ENCODE results near the gene SLC12A8.

The SLC12A8 gene

DNA sequence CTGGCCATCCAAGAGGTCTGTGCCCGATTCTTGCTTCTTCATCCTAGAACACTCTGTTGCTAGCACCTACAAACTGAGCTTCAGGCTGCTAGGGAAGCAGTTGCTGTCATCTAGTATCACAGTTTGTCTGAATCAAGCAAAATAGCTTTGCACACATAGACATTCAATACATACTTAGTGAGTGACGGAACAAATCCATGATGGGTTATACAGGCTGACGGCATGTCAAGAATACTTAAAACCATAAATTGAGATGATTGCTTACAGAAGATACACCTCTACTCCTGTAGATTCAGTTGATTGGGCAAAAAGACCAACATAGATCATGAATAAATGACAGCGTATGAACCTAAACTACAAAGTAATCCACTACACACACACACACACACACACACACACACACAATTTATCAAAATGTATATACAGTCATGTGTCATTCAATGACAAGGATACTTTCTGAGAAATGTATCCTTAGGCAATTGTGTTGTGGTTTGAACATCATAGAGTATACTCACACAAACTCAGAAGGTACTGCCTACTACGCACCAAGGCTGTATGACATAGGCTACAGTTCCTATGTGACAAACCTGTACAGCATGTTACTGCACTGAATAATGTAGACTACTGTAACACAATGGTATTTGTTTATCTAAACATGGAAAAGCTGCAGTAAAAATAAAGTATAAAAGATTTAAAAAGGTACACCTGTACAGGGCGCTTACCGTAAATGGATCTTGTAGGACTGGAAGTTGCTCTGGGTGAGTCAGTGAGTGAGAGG, 142.4 kb downstream of the SLC12A8 start:
- no peak for DNase-seq

DNA sequence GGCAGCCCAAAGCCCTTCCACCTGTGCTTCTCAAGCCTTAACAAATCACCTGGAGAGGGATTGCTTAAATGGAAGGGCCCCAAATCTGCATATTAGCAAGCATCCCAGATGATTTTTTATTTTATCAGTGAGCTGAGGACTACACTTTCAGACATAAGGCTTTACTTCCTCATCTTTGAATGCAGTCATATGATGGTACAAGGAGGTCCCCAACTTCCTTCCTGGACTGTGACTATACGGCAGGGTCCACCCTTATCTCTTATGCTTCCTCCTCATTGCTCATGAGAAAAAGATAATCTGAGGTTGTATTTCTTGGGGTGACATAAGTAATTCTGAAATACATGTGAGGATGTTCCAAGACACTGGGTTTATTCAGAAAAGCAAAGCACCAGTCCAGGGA, 143.1 kb downstream of the SLC12A8 start:
- DNase-seq: no peak

DNA sequence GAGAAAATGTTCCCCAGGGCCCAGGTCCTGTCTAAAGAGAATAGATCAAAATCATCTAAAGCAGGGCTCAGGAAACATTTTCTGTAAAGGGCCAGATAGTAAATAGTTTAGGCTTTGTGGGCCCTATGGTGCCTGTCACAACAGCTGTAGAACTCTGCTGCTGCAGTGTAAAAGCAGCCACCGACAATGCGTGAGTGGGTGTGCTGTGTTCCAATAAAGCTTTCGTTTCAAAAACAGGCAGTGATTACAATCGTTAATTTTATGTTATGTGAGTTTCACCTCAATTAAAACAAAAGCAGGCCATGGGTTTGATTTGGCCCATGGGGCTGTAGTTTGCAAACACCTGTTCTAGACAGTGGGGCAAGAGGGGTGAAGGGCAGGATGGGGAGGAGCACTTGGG, 144.3 kb downstream of the SLC12A8 start:
- no peak for DNase-seq

DNA sequence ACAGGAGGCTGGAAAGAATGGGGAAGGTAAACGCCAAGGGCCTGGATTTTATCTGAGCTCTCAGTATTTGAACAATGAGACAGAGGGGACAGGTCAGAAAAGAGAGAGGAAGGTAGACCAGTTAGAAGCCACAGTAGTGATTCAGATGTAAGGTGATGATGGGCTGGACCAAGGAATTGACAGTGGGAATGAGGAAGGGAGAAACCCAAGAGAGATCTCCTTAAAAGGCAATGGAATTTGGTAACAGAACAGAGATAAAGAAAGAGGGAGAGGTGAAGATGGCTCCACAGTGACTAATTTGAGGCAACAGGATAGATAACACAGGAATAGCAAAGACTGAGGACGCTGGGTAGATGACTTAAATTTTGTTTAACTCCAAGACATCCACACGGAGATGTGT, 145.3 kb downstream of the SLC12A8 start:
- no peak for DNase-seq

DNA sequence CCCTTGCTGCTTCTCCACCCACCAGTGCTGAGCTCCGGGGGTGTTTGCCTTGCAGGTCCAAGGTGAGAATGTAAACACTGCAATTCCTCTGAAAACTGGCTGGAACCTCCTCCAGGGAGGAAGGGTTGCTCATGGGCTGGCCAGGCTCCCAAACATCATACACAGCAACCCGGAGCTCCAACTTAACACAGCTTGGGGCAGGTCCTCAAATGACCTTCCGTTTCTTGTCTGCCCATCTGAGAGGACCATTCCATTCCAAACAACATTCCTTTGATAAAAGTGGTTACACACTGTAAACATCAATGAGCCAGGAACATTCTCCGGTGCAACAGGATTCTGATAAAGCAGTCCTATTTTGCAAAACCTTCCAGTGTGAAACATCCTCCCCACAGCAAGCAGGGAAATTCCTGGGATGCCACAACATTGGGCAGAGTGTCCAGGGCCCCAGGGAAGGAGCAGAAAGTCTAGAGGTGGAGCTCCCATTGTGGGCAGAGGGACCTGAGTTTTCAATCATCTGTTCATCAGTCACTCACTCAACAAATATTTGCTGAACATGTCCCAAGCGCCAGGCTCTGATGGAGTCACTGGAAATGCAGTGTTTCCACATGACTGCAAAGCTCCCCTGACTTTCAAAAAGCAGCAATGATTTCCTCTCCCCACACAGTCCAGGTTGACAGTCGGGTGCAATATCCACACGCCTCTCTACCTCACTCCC, 149.5 kb downstream of the SLC12A8 start:
- DNase-seq: no peak

DNA sequence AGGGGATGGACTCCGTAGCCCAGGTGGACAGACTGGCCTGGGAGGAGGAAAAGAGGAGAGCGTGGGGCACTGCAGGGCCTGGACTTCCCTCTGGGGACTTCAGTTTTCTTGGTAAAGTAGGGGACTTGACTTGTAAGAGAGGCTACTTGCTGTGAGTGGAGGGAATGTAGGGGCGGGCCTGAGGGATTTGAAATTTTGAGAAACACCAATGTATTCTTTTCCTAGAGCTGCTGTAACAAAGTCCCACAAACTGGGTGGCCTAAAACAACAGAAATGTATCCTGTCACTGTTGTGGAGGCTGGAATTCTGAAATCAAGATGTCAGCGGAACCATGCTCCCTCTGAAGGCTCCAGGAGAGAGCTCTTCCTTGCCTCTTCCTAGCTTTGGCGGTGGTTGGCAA, 150.9 kb downstream of the SLC12A8 start:
- DNase-seq: no peak

DNA sequence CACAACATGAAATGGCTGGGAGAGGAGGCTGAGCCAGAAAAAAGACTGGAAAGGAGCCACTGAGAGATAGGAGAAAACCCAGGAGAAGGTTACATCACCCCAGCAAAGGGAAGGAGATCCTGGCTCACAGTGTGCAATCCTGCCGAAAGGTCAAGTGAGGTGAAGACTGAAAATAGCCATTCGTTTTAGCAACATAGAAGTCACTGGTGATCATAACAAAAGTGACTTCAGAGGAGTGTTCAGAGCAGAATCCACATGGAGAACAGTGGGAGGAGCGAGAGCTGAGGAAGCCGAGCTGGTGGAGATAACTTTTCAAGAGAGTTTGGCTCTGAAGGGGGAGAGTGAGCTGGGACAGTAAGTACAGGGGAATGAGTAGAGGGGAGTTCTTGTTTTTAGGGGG, 151.4 kb downstream of the SLC12A8 start:
- DNase-seq: no peak

DNA sequence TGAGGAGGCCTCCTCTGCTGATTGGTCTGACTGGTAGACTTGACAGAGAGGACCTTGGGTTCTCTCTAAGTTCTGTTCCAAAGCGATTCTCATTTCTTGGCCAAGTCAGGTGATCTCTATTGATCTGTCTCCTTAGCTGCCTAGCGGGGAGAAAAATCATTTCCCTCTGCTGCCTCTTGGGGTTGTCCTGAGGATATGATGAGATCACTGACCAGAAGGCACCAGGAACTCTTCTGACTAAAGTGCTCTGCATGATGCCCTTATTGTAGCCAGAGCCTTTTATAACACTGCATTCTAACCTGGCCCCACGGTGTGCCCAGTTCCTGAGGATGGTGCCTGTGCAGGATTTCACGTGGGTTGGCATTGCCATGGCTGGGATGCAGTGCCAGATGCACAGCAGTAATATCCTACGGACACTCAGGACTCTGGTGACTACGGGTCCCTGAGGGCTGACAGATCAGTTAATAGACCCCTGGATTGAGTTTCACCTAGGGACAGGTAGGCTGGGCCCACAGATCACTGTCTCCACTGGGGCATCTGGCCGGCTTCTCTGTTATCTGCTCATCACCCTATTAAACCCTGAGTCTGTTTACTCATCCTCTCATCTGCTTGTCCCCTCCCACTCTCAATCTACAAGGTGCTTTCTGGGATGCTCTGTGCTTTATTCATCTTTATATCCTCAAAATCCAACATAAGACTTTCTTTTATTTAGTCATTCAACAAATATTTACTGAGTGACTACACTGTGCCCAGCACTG, 152.9 kb downstream of the SLC12A8 start:
- DNase-seq: no peak

DNA sequence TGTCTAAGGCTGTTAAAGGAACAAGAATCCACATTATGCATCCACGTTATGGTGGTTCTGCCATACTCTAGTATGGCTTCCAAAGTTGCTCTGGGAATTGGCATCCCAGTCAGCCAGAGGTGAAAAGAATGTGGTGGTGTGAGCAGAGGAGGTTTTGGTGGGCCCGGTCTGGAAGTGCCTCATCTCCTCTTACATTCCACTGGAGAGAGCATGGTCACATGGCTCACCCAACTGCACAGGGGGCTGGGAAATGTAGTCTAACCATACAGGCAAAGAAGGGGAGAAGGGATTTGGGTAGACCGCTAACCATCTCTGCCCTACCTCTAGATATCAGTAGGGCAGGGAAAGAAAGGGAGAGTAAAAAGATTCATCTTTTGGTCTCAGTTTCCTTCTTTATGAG, 153.6 kb downstream of the SLC12A8 start:
- no peak for DNase-seq

DNA sequence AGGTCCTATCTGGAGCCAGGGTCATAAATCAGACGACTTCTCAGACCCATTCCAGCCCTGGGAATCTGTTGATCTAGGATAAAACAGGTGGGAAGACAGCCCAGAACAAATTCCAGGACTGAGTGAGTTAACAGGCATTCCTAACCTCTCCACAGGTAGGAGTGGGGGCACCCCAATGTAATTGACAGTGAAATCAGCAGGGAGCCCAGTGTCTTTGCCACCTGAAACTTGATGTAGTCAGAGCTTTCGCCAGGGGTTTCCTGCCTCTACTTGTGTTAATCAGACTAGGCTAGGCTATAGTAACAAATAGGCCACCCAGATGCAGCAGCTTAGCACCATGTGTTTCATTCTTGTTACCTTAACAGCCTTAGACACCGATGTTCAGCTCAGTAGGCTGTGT, 154.0 kb downstream of the SLC12A8 start:
- DNase-seq: no peak

DNA sequence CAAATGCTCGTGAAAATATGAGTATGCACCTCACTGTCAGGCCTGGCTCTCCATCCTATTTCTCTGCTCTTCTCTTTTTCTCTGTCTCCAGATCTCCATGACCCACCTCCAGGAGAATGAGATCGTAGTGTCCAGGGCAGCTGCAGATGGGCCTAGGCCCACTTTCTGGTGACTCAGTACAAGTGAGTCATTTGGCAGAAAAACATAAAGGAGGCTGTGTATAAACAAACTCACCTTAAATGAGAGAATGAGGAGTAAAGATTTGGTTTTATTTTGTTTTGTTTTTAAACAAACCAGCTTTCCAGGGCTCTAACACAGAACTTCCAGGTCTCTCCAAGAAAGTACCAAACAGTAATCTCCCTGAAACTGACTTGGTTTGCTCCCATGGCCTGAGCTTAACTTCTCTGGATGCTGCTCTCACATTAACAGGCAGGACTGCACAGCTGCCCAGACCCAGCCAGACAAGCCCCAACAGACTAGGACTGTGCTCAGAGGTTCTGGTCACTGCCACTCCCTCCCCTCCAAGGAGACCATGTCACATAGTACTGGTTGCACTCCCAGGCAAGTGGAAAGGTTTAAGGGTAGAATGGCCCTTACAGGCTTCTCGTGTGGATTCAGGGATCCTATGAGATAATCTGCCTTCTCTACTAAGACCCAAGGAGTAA, 155.2 kb downstream of the SLC12A8 start:
- DNase-seq: no peak

DNA sequence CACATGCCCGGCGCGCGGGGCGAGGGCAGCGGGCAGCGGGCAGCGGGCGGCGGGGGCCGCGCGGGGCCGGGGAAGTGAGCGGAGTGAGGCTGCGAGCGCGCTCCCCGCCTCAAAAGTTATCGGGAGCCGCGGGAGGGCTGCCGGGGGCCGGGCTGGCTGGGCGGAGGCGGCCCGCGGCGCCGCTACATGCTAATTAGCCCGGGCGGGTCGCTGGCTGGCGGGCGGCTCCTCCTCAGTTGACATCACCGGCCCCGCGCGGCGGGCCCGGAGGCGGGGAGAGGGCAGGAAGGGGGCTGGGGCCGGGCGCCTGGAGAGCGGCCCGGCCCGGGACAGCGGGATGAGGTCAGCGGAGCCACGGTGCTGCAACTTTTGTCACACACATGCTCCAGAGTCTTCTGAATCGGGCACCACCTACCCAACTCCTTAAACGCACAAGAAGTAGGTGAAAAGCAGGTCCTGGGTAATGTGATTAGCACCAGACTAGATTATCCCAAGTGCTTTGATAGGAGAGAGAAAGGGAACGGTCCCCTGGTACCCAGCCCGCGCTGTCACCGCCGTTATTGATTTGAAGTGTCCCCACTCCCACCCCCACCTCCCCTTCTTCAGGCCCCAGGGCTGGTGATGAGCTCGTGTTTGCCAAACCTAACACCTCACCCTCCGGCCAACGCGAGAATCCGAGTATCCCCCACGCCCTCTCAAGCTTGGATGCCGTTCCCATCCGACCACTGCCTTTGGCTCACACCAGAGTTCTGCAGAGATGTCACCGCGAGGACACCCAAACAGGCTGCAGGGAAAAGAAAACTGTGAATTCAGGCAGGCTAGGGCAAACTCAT, 156.4 kb downstream of the SLC12A8 start, which contains the start of gene HEG1:
HEG1 (minus strand) TSS at position 85 of the 833 bp plus-strand sequence. CDS start 107 bp downstream, outside the sequence.
- peak; percentile 49 for DNase-seq

DNA sequence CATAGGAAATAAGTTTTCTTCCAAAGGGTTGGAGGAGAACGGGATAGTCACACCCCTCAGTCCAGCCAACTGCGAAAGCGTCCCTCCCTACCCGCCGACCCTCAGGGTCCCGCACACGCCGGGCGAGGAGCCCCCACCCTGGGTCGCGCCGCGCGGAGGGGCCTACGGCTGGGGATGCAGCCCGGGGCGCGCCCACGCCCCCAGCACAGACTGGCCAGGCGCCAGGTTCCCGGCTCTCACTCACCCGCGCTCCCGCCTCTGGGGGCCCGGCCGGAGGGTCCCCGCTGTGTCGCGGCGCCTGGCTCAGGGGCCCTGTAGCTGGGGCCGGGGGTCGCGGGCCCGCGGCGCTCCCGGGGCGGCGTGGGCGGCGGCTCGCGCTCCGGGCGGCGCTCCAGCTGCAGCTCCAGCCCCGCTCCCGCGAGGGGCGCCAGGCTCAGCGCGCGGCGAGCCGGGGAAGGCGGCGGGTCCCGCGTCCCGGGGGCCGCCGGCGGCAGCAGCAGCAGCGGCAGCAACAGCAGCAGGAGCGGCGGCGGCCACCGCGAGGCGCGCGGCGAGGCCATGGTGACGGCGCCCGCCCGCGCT, 157.1 kb downstream of the SLC12A8 start:
- no peak for DNase-seq

DNA sequence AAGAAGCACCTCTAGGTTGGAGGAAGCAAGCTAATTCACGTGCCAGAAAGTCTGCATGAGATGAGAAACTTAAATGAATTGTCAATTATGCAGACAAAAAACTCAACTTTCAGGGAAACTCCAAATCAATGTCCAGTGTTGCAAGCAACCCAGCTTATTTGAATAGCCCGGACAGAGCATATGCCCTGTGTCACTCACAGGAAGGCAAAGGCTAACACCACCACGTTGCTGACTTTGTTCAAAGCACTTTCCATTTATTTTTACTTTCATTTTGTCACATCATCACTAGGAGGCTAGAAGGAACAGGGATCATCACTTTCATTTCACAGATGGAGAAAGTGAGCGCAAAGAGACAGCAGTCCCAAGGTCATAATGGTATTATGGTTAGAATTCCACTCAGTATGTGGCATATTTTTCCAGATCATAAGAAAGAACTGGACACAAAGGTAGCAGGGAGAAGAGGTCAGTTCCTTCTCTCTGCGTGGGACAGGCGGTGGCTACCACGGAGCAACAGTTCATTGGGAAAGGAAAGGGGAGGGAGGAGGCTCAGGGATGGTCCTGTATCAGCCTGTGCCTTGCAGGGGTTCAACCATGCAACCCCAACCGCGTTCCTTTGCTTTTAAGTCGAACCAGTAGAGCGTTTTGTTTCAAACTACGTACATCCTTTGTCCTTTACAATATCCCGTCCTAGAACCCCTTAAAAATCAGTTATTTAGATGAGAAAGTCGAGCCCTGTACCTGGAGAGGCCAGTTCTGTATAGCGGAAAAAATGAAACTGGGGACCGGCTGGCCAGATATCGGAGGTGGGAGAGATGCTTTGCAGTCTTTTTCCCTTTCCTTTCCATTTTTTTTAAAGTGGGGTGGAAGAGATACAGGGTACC, 157.9 kb downstream of the SLC12A8 start:
- DNase-seq: no peak

DNA sequence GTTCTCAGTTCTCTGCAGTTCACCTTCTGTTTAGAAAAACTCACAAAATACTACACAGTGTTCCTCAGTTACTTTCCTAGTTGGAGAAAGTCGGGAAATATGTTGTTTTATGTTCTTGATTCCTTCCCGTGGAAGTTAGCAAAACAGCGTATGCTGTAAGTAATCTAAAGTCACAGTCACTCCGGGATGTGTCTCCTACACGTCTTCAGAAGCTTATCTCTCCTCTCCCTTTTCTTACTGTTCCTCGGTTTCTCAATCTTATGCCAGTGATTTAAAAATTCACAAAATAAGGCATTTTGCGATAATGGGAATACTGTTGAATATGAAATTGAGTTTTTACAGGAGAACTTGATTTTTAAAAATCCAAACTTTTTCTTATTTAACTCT, 158.5 kb downstream of the SLC12A8 start:
- no peak for DNase-seq

DNA sequence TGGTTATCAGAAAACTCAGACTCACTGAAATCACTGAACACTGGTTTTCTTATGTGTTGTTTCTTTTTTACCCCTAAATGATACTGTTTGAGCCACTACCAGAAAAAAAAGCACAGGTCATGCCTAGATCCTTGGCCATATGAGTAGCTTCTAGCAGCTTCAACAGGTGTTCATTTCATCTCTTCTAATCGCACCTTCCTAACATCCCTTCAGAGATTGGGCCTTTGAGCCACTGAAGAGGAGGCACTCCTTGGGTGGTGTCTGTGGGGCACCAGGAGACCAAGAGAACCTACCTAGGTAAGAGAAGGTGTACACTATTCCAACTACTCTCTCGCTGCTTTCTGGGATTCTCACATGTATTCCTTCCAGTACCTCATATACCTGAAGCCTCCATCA, 159.2 kb downstream of the SLC12A8 start:
- no peak for DNase-seq

DNA sequence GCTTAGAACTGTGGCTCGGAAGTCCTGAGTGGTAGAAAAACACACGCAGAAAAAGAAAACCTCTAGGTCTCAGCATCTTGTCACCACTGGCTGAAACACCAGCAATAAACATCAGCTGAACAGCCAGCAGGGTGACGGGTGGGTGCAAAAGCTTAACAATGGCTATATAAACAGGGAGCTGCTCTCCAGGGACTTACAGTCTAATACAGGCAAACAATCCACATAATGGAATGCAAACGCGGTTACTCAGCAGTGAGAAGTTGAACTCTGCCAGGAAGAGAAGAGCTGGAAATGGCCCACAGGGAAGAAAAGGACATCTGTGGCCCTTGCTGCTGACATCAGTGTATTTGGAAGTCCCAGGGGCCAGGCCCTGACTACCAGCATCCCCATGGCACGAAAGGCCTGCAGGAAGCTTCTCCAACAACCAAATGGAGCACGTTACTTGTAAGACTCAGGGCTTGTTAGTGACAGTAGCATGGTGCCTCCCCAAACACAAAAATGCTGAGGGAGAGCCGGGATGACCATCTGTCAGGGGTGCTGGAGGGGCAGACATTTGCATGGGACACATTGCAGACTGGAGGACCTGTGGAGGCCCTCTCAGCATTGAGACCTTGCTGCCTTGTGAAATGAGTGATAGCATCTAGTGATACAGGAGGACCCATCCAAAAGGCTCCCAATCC, 159.8 kb downstream of the SLC12A8 start:
- DNase-seq: no peak

DNA sequence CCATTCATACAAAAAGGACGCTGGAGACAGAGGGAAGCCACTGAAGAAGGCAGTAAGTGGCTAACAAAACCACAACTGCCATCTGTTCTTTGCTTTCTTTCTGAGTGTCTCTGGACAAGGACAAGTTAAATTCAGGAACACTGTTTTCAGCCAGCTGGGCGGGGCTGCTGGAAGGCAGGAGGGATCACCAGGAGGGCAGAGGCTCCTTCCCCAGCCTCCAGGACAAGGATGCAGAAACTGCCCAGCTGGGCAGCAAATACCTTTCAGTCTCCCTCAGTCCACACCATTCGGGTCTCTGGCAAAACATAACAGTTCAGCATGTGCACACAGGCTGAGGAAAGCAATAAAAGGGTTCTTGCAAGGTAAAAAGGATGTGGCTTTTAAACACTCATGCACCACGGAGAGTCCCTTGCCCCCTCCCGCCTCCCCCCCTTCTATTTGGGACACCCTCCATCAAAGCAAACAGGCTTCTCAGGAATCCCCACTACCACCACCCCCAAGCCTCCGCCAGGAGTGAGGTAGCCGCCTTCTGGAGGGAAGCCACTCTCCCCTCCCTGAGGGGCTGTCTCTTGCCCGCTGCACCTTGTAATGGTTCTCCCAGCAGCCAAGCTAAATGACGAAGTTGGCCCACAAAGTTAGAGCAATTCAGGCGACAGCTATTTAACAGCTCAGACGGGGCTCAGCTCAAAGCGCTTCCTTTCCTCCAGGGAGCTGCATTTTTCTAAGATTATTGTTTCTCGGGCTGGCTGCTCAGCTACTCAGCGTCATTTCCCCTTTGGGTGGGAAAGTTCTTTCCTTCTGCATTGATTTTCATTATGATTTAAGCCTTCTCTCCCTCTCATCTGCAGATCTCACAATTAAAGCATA, 160.6 kb downstream of the SLC12A8 start:
- DNase-seq: peak; percentile 64

DNA sequence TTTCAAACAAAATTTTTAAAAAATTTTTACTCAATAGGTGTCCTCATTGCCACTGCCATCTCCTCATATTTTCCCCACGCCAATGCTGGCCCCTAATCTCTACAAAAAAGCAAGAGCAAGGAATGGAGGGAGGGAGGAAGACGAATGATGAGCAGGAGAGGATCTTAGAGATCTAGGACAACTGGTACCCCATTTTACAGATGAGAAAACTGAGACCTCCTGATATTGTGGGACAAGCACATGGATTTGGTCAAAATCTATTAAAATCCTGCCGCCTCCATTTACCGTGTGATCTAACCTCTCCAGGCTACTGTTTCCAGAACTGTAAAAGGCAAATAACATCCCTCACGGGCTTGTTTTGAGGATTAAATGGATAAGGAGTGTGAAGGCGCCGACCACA, 161.3 kb downstream of the SLC12A8 start:
- DNase-seq: no peak
